GM19351 (cell line): Measurements from ENCODE around the gene TPPP.

Experiments
- ATAC-seq: cut with Tn5 transposase; IDR thresholded peaks from one replicate; pipeline ENCODE4 v1.9.1; 2021; ENCODE audit warnings: mild to moderate bottlenecking, moderate library complexity; ENCODE audit not compliant: unreplicated experiment

The TPPP gene

GRCh38 chr5:610744-611730 is 82.1 kb downstream of the TPPP start:
- ATAC-seq: no peak

- ATAC-seq: no peak
These were observed 83.0 kb downstream of the TPPP start for GRCh38 chr5:610011-610743.
